ENCODE data around the gene STAT2. TPM values are rescaled to one million over a fixed set of nuclear protein-coding genes. Genes with fewer than 3 reads are reported as not detected.

The STAT2 gene
- total and polyA plus RNA-seq, 10 of the 15 experiments (the other 5 are each of a cell fraction or from before 2014, with no cell fraction given): 16.9 to 106 (median 77.9) TPM

DNA sequence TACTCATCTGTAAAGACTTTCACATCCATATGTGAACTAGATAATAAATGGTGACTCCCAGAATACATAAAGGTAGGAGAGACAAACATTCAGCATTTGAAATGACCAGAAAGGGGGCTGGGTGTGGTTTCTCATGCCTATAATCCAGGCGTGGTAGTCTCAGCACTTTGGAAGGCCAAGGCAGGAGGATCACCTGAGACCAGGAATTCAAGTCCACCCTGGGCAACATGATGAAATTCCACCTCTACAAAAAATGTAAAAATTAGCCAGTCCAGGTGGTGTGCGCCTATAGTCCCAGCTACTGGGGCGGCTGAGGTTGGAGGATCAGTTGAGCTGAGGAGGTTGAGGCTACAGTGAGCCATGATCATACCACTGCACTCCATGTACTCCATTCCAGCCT is 55.6 kb downstream of the STAT2 start (continued):
- TF ChIP-seq PBX3 (IDR thresholded peaks at IDR 0.05; ENCODE audit: insufficient replicate concordance, low read depth, low read length) (no peak), BHLHE40 (IDR thresholded peaks at IDR 0.05; ENCODE audit: borderline replicate concordance in 1 of 2, low read depth in 2 of 2, low read length in 1 of 2) (no peak), JUND (IDR thresholded peaks at IDR 0.05; ENCODE audit: low read depth, low read length) (no peak)

DNA sequence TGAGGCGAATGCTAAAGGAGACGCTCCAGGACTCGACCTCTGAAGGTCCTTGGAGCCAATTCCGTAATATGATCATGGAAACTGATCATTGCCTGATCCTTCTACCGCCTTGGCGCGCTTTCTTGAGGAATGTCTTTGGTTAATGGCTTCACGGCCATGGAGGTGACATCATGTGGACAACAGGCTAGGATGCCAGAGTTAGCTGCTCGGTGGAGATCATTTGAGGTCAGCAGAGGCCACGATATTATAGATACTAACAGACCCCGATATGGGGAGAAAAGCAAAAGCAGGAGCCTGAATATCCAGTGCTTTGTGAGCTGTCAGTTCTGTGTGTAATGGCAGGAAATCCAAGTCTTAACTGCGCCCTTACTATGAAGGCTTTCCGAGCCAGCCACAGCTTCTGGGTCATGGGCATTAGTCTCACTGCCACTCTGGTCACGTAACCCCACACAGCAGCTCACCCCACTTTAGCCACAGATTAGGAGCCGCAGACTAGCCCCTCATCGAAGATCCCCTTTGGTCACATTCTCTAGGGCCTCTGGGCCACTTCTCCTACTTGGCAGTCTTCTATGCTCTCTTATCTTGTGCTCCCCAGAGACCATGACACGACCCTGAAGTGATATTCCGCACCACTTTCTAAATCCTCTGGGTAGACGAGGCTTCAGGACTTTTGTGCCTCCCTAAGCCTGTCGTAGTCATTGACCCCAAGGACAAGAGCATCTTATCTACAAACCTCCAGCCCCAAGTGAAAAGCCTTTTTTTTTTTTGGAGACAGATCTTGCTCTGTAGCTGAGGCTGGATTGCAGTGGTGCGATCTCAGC is 59.1 kb downstream of the STAT2 start:
- peak overlapping the region; percentile 87 for H3K4me3 ChIP-seq
- TSS peak; percentile 92 for BruUV-seq (replicated peaks)
- no peaks in the 10 kb centered on the region for H4K20me1 ChIP-seq (ENCODE audit: control insufficient read depth, insufficient read depth)
- no peaks in the 10 kb centered on the region for H3K36me3 ChIP-seq (ENCODE audit: control insufficient read depth in 2 of 2, insufficient read depth in 2 of 2, low read length in 1 of 2)
- peaks cover 31% of the 10 kb centered on the region for H3K4me1 ChIP-seq (ENCODE audit: control insufficient read depth, insufficient read depth, low read length)
- DNase-seq (ENCODE audit: low read depth, low spot score) (no peak), FAIRE-seq (no peak), ATAC-seq (no peak)
- intact Hi-C loops (cut with micrococcal nuclease; ENCODE audit: unreplicated experiment): loop anchor here (1.0 to 2.0 kb wide), 2 partner anchors 34 to 108 kb away; partner anchors contain the start of gene COQ10A
- ChIA-PET RAD21 (ENCODE audit: unreplicated experiment) (interaction anchor here (0.5 to 1.6 kb wide), 4 partner anchors 43 to 383 kb away, joined by 3 to 6 read pairs (median 4); partner anchors contain the start of genes ANKRD52, RNF41 and STAT2), SMC1A (ENCODE audit: uncharacterized antibody, unreplicated experiment) (no interaction called here), POLR2A (interaction anchor here (0.7 to 1.5 kb wide), 3 partner anchors 14 to 59 kb away, joined by 3 to 6 read pairs (median 3); partner anchors contain the start of gene STAT2), CTCF (interaction anchor here (0.6 to 1.2 kb wide), 6 partner anchors 28 to 1895 kb away, joined by 3 to 4 read pairs (median 3); partner anchors contain the start of gene PAN2)
- in situ Hi-C loops (cut with MboI): no loop called here
- H3K4me2 ChIP-seq (ENCODE audit: control insufficient read depth, insufficient read depth): peak overlapping the region; percentile 88
- peak overlapping the region; percentile 93 for H2AFZ ChIP-seq (ENCODE audit: control insufficient read depth, low read depth, low read length)
- peaks cover 42% of the 10 kb centered on the region for H3K79me2 ChIP-seq (ENCODE audit: control insufficient read depth, insufficient read depth, low read length)
- H3K27ac ChIP-seq (ENCODE audit: control insufficient read depth, insufficient read depth): peak overlapping the region; percentile 85
- H3K9me3 ChIP-seq (replicated peaks; ENCODE audit: control insufficient read depth, insufficient read depth, low read length): no peaks in the 10 kb centered on the region
- H3K9ac ChIP-seq (ENCODE audit: control insufficient read depth, insufficient read depth, low read length): peak overlapping the region; percentile 73
- WGBS (ENCODE audit: insufficient coverage, insufficient replicate concordance, low lambda C conversion rate, missing lambda C conversion rate): 67% methylated on average over 21 of the region's 21 CpGs
- no peaks in the 10 kb centered on the region for H3K27me3 ChIP-seq (replicated peaks in 1 of 2; ENCODE audit: control insufficient read depth in 2 of 2, insufficient read depth in 2 of 2, low read length in 1 of 2)
- TF ChIP-seq RB1 (IDR thresholded peaks at IDR 0.05; ENCODE audit: borderline replicate concordance) (no peak; the same call in 1 of the 2 replicates), SREBF2 (IDR thresholded peaks at IDR 0.05; ENCODE audit: low read length) (no peak), ZBED1 (IDR thresholded peaks at IDR 0.05; ENCODE audit: borderline replicate concordance) (no peak), TBL1XR1 (IDR thresholded peaks at IDR 0.05; ENCODE audit: low read depth, low read length) (no peak), NRF1 (conservative IDR thresholded peaks at IDR 0.05; ENCODE audit: low read depth, low read length) (no peak), EED (IDR thresholded peaks at IDR 0.05; ENCODE audit: low read depth) (peak; percentile 29; the same call in 1 of the 2 replicates), HDAC2 (IDR thresholded peaks at IDR 0.05) (no peak)
- TF ChIP-seq, protein P1, sequence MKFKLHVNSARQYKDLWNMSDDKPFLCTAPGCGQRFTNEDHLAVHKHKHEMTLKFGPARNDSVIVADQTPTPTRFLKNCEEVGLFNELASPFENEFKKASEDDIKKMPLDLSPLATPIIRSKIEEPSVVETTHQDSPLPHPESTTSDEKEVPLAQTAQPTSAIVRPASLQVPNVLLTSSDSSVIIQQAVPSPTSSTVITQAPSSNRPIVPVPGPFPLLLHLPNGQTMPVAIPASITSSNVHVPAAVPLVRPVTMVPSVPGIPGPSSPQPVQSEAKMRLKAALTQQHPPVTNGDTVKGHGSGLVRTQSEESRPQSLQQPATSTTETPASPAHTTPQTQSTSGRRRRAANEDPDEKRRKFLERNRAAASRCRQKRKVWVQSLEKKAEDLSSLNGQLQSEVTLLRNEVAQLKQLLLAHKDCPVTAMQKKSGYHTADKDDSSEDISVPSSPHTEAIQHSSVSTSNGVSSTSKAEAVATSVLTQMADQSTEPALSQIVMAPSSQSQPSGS (IDR thresholded peaks at IDR 0.05; ENCODE audit: low read length): no peak
- TF ChIP-seq, protein P2, sequence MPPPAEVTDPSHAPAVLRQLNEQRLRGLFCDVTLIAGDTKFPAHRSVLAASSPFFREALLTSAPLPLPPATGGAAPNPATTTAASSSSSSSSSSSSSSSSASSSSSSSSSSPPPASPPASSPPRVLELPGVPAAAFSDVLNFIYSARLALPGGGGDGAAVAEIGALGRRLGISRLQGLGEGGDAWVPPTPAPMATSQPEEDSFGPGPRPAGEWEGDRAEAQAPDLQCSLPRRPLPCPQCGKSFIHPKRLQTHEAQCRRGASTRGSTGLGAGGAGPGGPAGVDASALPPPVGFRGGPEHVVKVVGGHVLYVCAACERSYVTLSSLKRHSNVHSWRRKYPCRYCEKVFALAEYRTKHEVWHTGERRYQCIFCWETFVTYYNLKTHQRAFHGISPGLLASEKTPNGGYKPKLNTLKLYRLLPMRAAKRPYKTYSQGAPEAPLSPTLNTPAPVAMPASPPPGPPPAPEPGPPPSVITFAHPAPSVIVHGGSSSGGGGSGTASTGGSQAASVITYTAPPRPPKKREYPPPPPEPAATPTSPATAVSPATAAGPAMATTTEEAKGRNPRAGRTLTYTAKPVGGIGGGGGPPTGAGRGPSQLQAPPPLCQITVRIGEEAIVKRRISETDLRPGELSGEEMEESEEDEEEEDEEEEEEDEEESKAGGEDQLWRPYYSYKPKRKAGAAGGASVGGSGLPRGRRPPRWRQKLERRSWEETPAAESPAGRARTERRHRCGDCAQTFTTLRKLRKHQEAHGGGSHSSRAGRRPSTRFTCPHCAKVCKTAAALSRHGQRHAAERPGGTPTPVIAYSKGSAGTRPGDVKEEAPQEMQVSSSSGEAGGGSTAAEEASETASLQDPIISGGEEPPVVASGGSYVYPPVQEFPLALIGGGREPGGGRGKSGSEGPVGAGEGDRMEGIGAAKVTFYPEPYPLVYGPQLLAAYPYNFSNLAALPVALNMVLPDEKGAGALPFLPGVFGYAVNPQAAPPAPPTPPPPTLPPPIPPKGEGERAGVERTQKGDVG (CRISPR knock-in tag; IDR thresholded peaks at IDR 0.05): no peak

All from GM12878 (cell line).